Activated naive CD8-positive, alpha-beta T cell treated with anti-CD3 and anti-CD28 coated beads, Interleukin-2, amount 50 U/mL, for 24 hours (primary cell): ENCODE data around the gene USH1C.

Source experiments
- ATAC-seq: fragments of 150-1000 bp; cut with Tn5 transposase; one replicate; pipeline ENCODE4 v1.10.0; 2021
- DNase-seq: peaks from one replicate; pipeline ENCODE4 v3.0.0; 2021
- H3K27ac Mint-ChIP-seq: one replicate; pipeline ENCODE4 v1.8.0; 2021; ENCODE audit warnings: mild to moderate bottlenecking, mixed read lengths
- H3K27me3 Mint-ChIP-seq: one replicate; pipeline ENCODE4 v1.8.0; 2021; ENCODE audit warnings: mixed read lengths
- H3K36me3 Mint-ChIP-seq: one replicate; pipeline ENCODE4 v1.8.0; 2021; ENCODE audit warnings: low read depth, mixed read lengths
- H3K4me1 Mint-ChIP-seq: one replicate; pipeline ENCODE4 v1.8.0; 2021; ENCODE audit warnings: mixed read lengths
- H3K4me3 Mint-ChIP-seq: one replicate; pipeline ENCODE4 v1.8.0; 2021; ENCODE audit warnings: mild to moderate bottlenecking, moderate library complexity, mixed read lengths
- H3K9me3 Mint-ChIP-seq: one replicate; pipeline ENCODE4 v1.8.0; 2021; ENCODE audit warnings: mixed read lengths

The USH1C gene

GRCh38 chr11:17452668-17453067, 91.5 kb downstream of the USH1C start:
- Mint-ChIP-seq H3K4me1 (no peaks in the 10 kb centered on the region), H3K36me3 (no peaks in the 10 kb centered on the region), H3K27me3 (peaks cover 5% of the 10 kb centered on the region), H3K4me3 (no peak overlapping the region), H3K9me3 (no peaks in the 10 kb centered on the region), H3K27ac (no peak overlapping the region)
- ATAC-seq (no peak), DNase-seq (no peak)

DNA sequence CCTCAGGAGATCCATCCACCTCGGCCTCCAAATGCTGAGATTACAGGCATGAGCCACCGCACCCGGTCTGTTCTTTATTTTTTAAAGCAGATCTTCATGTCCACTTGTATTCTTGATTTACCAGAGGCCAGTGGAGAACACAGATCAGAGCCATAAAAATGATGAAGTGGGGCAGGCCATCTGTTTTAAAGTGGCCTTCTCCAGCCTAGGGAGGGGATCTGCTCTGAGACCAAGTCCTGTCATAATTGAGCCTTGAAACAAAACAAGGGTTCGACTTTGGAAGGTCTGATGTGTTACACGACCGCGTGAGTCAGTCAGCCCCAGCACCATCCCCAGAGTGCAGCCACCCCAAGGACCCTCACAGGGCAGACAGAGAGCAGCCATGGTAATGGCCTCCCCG, 95.1 kb downstream of the USH1C start:
- H3K4me3 Mint-ChIP-seq, result no peak overlapping the region
- H3K27ac Mint-ChIP-seq, result no peak overlapping the region
- ATAC-seq (no peak), DNase-seq (no peak)
- H3K27me3 Mint-ChIP-seq, result no peaks in the 10 kb centered on the region
- no peaks in the 10 kb centered on the region for H3K9me3 Mint-ChIP-seq
- no peaks in the 10 kb centered on the region for H3K36me3 Mint-ChIP-seq
- H3K4me1 Mint-ChIP-seq, result no peaks in the 10 kb centered on the region

DNA sequence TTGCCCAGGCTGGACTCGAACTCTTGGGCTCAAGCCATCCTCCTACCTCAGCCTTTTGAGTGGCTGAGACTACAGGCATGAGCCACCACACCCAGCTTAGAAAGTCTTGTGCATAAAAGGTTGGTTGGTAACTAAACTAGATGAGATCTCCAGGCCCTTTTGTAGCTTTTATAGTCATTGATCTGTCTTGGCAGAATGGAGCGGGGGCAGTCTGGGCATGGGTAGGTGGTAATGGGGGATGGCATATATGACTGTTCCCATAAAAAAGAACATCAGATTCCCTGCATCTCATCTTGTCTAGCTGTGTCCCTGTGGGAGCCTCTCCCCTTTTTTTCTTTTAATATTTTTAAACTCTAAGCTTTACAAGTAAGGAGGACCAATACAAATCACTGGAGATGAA, 97.7 kb downstream of the USH1C start:
- Mint-ChIP-seq H3K4me1 (no peaks in the 10 kb centered on the region), H3K9me3 (no peaks in the 10 kb centered on the region), H3K4me3 (no peak overlapping the region), H3K27me3 (no peaks in the 10 kb centered on the region), H3K27ac (no peak overlapping the region), H3K36me3 (no peaks in the 10 kb centered on the region)
- ATAC-seq, result no peak
- no peak for DNase-seq

DNA sequence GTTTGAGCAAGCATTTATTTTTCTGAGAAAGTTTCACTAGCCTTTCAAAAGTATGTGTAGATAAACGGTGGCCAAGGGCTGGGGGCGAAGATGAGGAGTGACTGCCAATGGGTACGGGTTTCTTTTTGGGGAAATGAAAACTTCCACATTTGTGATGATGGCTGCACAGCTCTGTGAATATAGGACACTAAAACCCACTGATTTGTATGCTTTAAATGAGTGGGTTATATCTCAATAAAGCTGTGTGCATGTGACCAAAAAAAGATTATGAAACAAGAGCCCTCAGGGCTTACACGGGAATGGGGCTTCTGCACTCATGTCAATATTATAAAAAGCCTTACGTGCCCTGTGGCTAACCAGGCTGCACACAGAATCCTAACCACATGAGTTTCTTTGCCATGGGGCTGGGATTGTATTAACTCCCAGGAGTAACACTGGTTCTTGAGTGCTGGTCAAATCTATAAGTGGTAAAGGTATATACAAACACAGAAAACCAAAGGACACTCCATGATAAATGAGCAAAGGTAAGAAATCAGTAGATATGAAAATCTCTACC, 98.9 kb downstream of the USH1C start:
- Mint-ChIP-seq H3K36me3 (no peaks in the 10 kb centered on the region), H3K4me1 (no peaks in the 10 kb centered on the region), H3K27ac (no peak overlapping the region), H3K4me3 (no peak overlapping the region), H3K9me3 (no peaks in the 10 kb centered on the region), H3K27me3 (peaks cover 6% of the 10 kb centered on the region)
- ATAC-seq, result no peak
- no peak for DNase-seq

GRCh38 chr11:17443926-17444690, 100.1 kb downstream of the USH1C start:
- H3K4me1 Mint-ChIP-seq, result peaks cover 3% of the 10 kb centered on the region
- no peaks in the 10 kb centered on the region for H3K36me3 Mint-ChIP-seq
- ATAC-seq (no peak), DNase-seq (no peak)
- no peaks in the 10 kb centered on the region for H3K9me3 Mint-ChIP-seq
- peaks cover 6% of the 10 kb centered on the region for H3K27me3 Mint-ChIP-seq
- H3K4me3 Mint-ChIP-seq, result no peak overlapping the region
- no peak overlapping the region for H3K27ac Mint-ChIP-seq
